SK-N-SH (cell line): ENCODE data around the gene PCNA. TPM values are rescaled to one million over a fixed set of nuclear protein-coding genes. Genes with fewer than 3 reads are reported as not detected.
A peak's percentile ranks its signal among the peaks of the same experiment; 100 is the strongest.

Source experiments
- CTCF ChIA-PET: fragments of 300-600, 350-600 bp; formaldehyde crosslinking; extraction: SDS; loops from one replicate; lab custom pipeline; 2021; lab: Yijun Ruan, JAX
- POLR2A ChIA-PET: fragments of 350-600 bp; sonication (Branson Sonifier 250); formaldehyde crosslinking; extraction: SDS; loops from one replicate; lab custom pipeline; 2020; ENCODE audit warnings: antibody characterized with exemption, inconsistent platforms; lab: Yijun Ruan, JAX
- DNase-seq: peaks from one replicate; pipeline ENCODE4 v3.0.0; 2012
- H2AFZ ChIP-seq: fragments of 200-600 bp; sonication (generic); 2 replicates; pipeline ENCODE4 v1.8.1; 2016; ENCODE audit warnings: antibody characterized with exemption, mild to moderate bottlenecking, low read depth
- H3F3A ChIP-seq: fragments of 200-600 bp; sonication (generic); replicated peaks from 2 replicates; pipeline ENCODE3; 2016; ENCODE audit warnings: antibody characterized with exemption, mild to moderate bottlenecking; ENCODE audit not compliant: insufficient read depth
- H3K27ac ChIP-seq, 2 experiments: fragments of 200-500 bp in 1 of 2; fragments of 200-600 bp in 1 of 2; sonication (Bioruptor generic) in 1 of 2; sonication (generic), shearing (Covaris generic) in 1 of 2; 2 replicates each; pipeline versions ENCODE4 v1.5.1 to v1.6.1; 2014 to 2016; ENCODE audit warnings: low read depth in 2 of 2, inconsistent platforms in 1 of 2, low read length in 1 of 2, mild to moderate bottlenecking in 1 of 2, mixed read lengths in 1 of 2
- H3K27me3 ChIP-seq: fragments of 200-600 bp; sonication (generic), shearing (Covaris generic); 2 replicates; pipeline ENCODE4 v1.6.1; 2016; ENCODE audit warnings: mixed run types; ENCODE audit not compliant: insufficient read depth
- H3K36me3 ChIP-seq, 2 experiments: fragments of 200-500 bp in 1 of 2; fragments of 200-600 bp in 1 of 2; sonication (Bioruptor generic) in 1 of 2; sonication (generic) in 1 of 2; replicated peaks in 1 of 2; 2 replicates each; pipeline versions ENCODE3 to v1.5.1; 2014 to 2016; ENCODE audit warnings: low read length in 1 of 2, mild to moderate bottlenecking in 1 of 2; ENCODE audit not compliant: insufficient read depth in 2 of 2, control insufficient read depth in 1 of 2
- H3K4me1 ChIP-seq, 2 experiments: fragments of 200-500 bp in 1 of 2; fragments of 200-600 bp in 1 of 2; sonication (Bioruptor generic) in 1 of 2; sonication (generic), shearing (Covaris generic) in 1 of 2; 2 replicates each; pipeline versions ENCODE4 v1.5.1 to v1.6.1; 2014 to 2016; ENCODE audit warnings: low read depth in 1 of 2, low read length in 1 of 2, mixed run types in 1 of 2; ENCODE audit not compliant: insufficient read depth in 2 of 2, control insufficient read depth in 1 of 2
- H3K4me2 ChIP-seq: fragments of 200-600 bp; sonication (generic), shearing (Covaris generic); 2 replicates; pipeline ENCODE4 v1.6.1; 2017; ENCODE audit warnings: mixed run types
- H3K4me3 ChIP-seq, 2 experiments: fragments of 200-500 bp in 1 of 2; fragments of 200-600 bp in 1 of 2; sonication (Bioruptor generic) in 1 of 2; sonication (generic), shearing (Covaris generic) in 1 of 2; 2 replicates each; pipeline versions ENCODE4 v1.5.1 to v1.8.1; 2014 to 2016; ENCODE audit warnings: low read depth in 2 of 2, inconsistent platforms in 1 of 2, low read length in 1 of 2, mild to moderate bottlenecking in 1 of 2, mixed read lengths in 1 of 2, moderate library complexity in 1 of 2
- H3K79me2 ChIP-seq: fragments of 200-600 bp; sonication (generic); 2 replicates; pipeline ENCODE4 v1.8.1; 2017; ENCODE audit warnings: mild to moderate bottlenecking; ENCODE audit not compliant: insufficient read depth
- H3K9ac ChIP-seq: fragments of 200-600 bp; sonication (generic); 2 replicates; pipeline ENCODE4 v1.6.1; 2017; ENCODE audit warnings: mixed run types
- H3K9me2 ChIP-seq: fragments of 200-600 bp; sonication (generic); 2 replicates; pipeline ENCODE4 v1.6.1; 2017; ENCODE audit warnings: mixed run types
- H3K9me3 ChIP-seq: fragments of 200-600 bp; sonication (generic); 2 replicates; pipeline ENCODE4 v1.6.1; 2017; ENCODE audit warnings: mixed run types, mild to moderate bottlenecking, moderate library complexity
- H4K20me1 ChIP-seq: fragments of 200-600 bp; sonication (generic); 2 replicates; pipeline ENCODE4 v1.6.1; 2017; ENCODE audit warnings: mild to moderate bottlenecking, mixed run types; ENCODE audit not compliant: insufficient read depth
- CHD2 ChIP-seq: fragments of 150-350 bp; IDR thresholded peaks from 2 replicates; pipeline ENCODE4 v1.6.1; 2018; ENCODE audit warnings: low read length; ENCODE audit not compliant: partially characterized antibody
- EP300 ChIP-seq, 2 experiments: IDR thresholded peaks; 2 replicates each; pipeline versions ENCODE4 v1.4.0 to v1.6.1; 2012; ENCODE audit warnings: borderline replicate concordance in 1 of 2, low read depth in 1 of 2, low read length in 1 of 2
- FOSL2 ChIP-seq: IDR thresholded peaks from 2 replicates; pipeline ENCODE4 v1.4.0; 2012; ENCODE audit warnings: low read depth, mild to moderate bottlenecking, moderate library complexity, borderline replicate concordance
- FOXJ3 ChIP-seq: sonication (generic); formaldehyde crosslinking; IDR thresholded peaks from 2 replicates; pipeline ENCODE4 v1.5.1; 2020; ENCODE audit warnings: mild to moderate bottlenecking, missing genetic modification reagents
- FOXM1 ChIP-seq: IDR thresholded peaks from 2 replicates; pipeline ENCODE4 v1.4.0; 2012; ENCODE audit warnings: low read depth, mild to moderate bottlenecking
- GATA2 ChIP-seq: sonication (generic); formaldehyde crosslinking; IDR thresholded peaks from 2 replicates; pipeline ENCODE4 v1.5.0; 2020; ENCODE audit warnings: mild to moderate bottlenecking, missing genetic modification reagents
- JUND ChIP-seq: IDR thresholded peaks from 2 replicates; pipeline ENCODE4 v1.4.0; 2012
- MEF2A ChIP-seq: IDR thresholded peaks from 2 replicates; pipeline ENCODE4 v1.4.0; 2012; ENCODE audit warnings: low read depth, borderline replicate concordance
- NFIC ChIP-seq: IDR thresholded peaks from 2 replicates; pipeline ENCODE4 v1.4.0; 2012; ENCODE audit warnings: borderline replicate concordance
- NRF1 ChIP-seq: IDR thresholded peaks from 2 replicates; pipeline ENCODE4 v1.6.1; 2012; ENCODE audit warnings: low read depth, mild to moderate bottlenecking, low read length
- POLR2AphosphoS5 ChIP-seq: IDR thresholded peaks from 2 replicates; pipeline ENCODE4 v1.6.1; 2012; ENCODE audit warnings: low read depth, low read length
- RFX5 ChIP-seq: IDR thresholded peaks from 2 replicates; pipeline ENCODE4 v1.6.1; 2012; ENCODE audit warnings: mild to moderate bottlenecking, improper control_type of control experiment, low read length
- SIN3A ChIP-seq: IDR thresholded peaks from 2 replicates; pipeline ENCODE4 v1.6.1; 2012; ENCODE audit warnings: low read depth, mild to moderate bottlenecking, low read length, moderate library complexity, borderline replicate concordance
- SMC3 ChIP-seq: IDR thresholded peaks from 2 replicates; pipeline ENCODE4 v1.6.1; 2012; ENCODE audit warnings: low read depth, low read length, improper control_type of control experiment
- TCF12 ChIP-seq: IDR thresholded peaks from 2 replicates; pipeline ENCODE4 v1.4.0; 2012
- TEAD4 ChIP-seq: IDR thresholded peaks from 2 replicates; pipeline ENCODE4 v1.4.0; 2012; ENCODE audit warnings: mild to moderate bottlenecking, borderline replicate concordance; ENCODE audit not compliant: insufficient read depth
- YY1 ChIP-seq: IDR thresholded peaks from 2 replicates; pipeline ENCODE4 v1.4.0; 2012; ENCODE audit warnings: low read depth, mild to moderate bottlenecking
- WGBS: methylation state at CpG from one replicate; pipeline ENCODE4 v1.1.6; 2017; ENCODE audit warnings: low lambda C conversion rate; 5-methylcytosine and 5-hydroxymethylcytosine counted together
- polyA plus RNA-seq, 3 experiments: library from polyadenylated mRNA; depleted of rRNA; stranded (reverse); fragments of >200 nt; gene quantifications; 2 replicates each; pipeline ENCODE4 v1.2.3, GENCODE V29; 2012
- TF ChIP-seq, protein P1 (sequence below): fragments of 200-600 bp; sonication (generic); IDR thresholded peaks from 2 replicates; pipeline ENCODE4 v1.6.1; 2017; ENCODE audit warnings: antibody characterized with exemption, mild to moderate bottlenecking, moderate library complexity
- TF ChIP-seq, protein P2 (sequence below): fragments of 150-350 bp; IDR thresholded peaks from 2 replicates; pipeline ENCODE4 v1.6.1; 2016; ENCODE audit warnings: mild to moderate bottlenecking, low read depth, low read length
- TF ChIP-seq, protein P3 (sequence below): fragments of 150-350 bp; IDR thresholded peaks from 2 replicates; pipeline ENCODE4 v1.6.1; 2017; ENCODE audit warnings: antibody characterized with exemption, low read length, low read depth, borderline replicate concordance

The PCNA gene
- polyA plus RNA-seq, 1 of the 3 experiments (the other 2 are of a cell fraction) = 185 TPM

DNA sequence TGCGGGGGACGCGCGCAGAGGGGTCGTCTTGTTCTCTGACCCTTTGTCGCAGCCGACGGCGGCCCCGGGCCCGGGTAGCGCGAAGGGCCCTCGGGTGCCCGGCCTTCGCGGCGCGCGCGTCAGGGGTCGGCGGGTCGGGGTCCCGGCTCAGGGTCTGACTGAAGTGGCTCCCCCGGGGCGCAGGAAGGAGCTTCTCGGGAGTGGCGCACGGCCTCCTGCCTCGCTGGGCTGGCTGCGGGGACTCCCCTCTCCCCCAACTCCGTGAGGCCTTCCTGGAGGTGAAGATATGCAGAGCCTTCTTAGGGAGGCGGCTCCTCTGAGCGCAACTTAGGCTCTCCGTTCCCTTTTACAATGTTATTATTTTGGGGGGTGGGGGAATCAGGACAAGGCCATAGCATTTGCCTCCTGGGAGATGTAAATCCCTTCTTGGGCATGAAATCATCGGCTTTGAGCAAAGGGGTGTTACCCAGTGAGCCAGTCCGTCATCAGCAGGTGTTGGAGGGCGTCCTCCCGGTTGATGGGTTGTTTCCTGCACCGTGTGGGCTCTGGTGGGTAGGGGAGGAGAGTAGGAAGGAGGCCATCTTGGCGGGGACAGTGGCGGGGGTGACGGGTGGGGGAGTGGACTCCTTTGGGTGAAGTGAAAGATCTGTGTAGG is 7.6 kb upstream of the PCNA start:
- H3K36me3 ChIP-seq = no peaks in the 10 kb centered on the region
- peak overlapping the region; percentile 70 to 80 for H3K27ac ChIP-seq

DNA sequence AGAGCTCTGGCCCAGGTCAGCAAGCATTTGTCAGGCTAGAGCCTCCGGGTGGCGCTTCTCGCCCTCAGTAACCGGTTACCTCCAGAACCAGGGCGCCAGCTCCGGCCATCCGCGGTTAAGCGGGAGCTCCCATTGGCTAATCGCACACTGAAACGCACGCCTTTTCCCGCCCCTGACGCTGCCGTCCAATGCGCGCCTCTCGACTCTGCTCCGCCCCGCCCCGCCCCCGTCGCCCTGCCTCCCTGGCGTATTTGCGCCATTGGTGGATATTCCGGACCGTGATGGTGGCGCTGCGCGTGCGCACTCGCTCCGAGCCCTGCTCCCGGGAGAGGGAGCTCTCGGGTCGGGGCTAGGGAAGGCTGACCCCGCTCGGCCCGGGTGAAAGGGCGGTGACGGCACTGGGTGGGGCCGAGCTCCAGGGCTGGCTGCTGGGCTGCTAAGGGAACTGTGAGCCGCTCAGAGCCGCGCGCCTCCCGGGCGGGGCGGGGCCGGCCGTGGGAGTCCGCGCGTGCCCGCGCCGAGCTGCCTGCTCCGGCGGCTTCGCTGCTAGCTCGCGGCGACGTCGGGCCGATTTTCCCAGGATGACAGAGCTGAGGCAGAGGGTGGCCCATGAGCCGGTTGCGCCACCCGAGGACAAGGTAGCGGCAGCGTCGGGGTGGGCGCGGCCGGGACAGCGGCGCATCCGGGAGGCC is 6.9 kb upstream of the PCNA start, which contains the start of gene CDS2:
CDS2 (plus strand) TSS at position 497 of the 692 bp plus-strand sequence; CDS start at position 582, 85 bp downstream.
- Histone ChIP-seq H2AFZ (peak within 1 kb of the TSS; percentile 92), H3K9ac (peak within 1 kb of the TSS; percentile 83), H3K27me3 (no peaks in the 10 kb centered on the region), H3F3A (peaks cover 3% of the 10 kb centered on the region), H3K36me3 (no peaks in the 10 kb centered on the region), H3K9me2 (no peaks in the 10 kb centered on the region), H3K79me2 (peaks cover 46% of the 10 kb centered on the region), H3K4me1 (peaks cover 4 to 7% of the 10 kb centered on the region in 2 experiments; a peak in 1 of 4 replicates), H3K9me3 (no peaks in the 10 kb centered on the region), H3K4me3 (peak within 1 kb of the TSS; percentile 78 to 79), H4K20me1 (peaks cover 8% of the 10 kb centered on the region; the same call in 1 of the 2 replicates), H3K4me2 (peak within 1 kb of the TSS; percentile 74), H3K27ac (peak within 1 kb of the TSS; percentile 70 to 83)
- 0% methylated on average over 18 of the region's 78 CpGs for WGBS
- POLR2A ChIA-PET = interaction anchor here (0.7 to 2.1 kb wide), 5 partner anchors 9 to 1688 kb away, joined by 3 to 11 read pairs (median 3); partner anchors contain the start of gene SHLD1
- DNase-seq = peak; percentile 99
- CTCF ChIA-PET = interaction anchor here (0.5 to 4.8 kb wide), 31 partner anchors 11 to 1042 kb away, joined by 3 to 115 read pairs (median 4); partner anchors contain the start of gene PROKR2
- TF ChIP-seq SMC3 = peak; percentile 72
- no peak for TF ChIP-seq JUND
- no peak for TF ChIP-seq FOSL2
- no peak for TF ChIP-seq TCF12
- TF ChIP-seq, protein P1, sequence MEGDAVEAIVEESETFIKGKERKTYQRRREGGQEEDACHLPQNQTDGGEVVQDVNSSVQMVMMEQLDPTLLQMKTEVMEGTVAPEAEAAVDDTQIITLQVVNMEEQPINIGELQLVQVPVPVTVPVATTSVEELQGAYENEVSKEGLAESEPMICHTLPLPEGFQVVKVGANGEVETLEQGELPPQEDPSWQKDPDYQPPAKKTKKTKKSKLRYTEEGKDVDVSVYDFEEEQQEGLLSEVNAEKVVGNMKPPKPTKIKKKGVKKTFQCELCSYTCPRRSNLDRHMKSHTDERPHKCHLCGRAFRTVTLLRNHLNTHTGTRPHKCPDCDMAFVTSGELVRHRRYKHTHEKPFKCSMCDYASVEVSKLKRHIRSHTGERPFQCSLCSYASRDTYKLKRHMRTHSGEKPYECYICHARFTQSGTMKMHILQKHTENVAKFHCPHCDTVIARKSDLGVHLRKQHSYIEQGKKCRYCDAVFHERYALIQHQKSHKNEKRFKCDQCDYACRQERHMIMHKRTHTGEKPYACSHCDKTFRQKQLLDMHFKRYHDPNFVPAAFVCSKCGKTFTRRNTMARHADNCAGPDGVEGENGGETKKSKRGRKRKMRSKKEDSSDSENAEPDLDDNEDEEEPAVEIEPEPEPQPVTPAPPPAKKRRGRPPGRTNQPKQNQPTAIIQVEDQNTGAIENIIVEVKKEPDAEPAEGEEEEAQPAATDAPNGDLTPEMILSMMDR = peak; percentile 64
- TF ChIP-seq RFX5 = peak; percentile 80
- no peak for TF ChIP-seq EP300 (IDR thresholded peaks at IDR 0.05; ENCODE audit: borderline replicate concordance in 1 of 2, low read depth in 1 of 2, low read length in 1 of 2)
- TF ChIP-seq MEF2A = no peak
- peak; percentile 69; the same call in 1 of the 2 replicates for TF ChIP-seq POLR2AphosphoS5
- TF ChIP-seq NFIC = no peak
- TF ChIP-seq CHD2 = no peak
- no peak for TF ChIP-seq FOXJ3 (CRISPR knock-in tag)
- TF ChIP-seq, protein P2, sequence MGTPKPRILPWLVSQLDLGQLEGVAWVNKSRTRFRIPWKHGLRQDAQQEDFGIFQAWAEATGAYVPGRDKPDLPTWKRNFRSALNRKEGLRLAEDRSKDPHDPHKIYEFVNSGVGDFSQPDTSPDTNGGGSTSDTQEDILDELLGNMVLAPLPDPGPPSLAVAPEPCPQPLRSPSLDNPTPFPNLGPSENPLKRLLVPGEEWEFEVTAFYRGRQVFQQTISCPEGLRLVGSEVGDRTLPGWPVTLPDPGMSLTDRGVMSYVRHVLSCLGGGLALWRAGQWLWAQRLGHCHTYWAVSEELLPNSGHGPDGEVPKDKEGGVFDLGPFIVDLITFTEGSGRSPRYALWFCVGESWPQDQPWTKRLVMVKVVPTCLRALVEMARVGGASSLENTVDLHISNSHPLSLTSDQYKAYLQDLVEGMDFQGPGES = no peak

More for the DNA sequence above, 7.6 kb upstream of the PCNA start:
- Histone ChIP-seq H3K9me3 (no peaks in the 10 kb centered on the region), H3K79me2 (peaks cover 52% of the 10 kb centered on the region), H3K4me1 (peaks cover 4 to 7% of the 10 kb centered on the region in 2 experiments; a peak in 2 of 4 replicates), H3K27me3 (no peaks in the 10 kb centered on the region), H2AFZ (peak overlapping the region; percentile 7; the same call in 1 of the 2 replicates), H4K20me1 (peaks cover 8% of the 10 kb centered on the region; the same call in 1 of the 2 replicates), H3K9me2 (no peaks in the 10 kb centered on the region), H3K4me3 (peak overlapping the region; percentile 78 to 79)
- ChIA-PET CTCF (interaction anchor here (0.5 to 4.8 kb wide), 22 partner anchors 10 to 1042 kb away, joined by 3 to 115 read pairs (median 4); partner anchors contain the start of gene PROKR2), POLR2A (interaction anchor here (1.2 to 2.1 kb wide), 2 partner anchors 65 to 623 kb away, joined by 3 to 11 read pairs; partner anchors contain the start of gene SHLD1)
- under 1% methylated on average over 16 of the region's 44 CpGs for WGBS
- DNase-seq = peak; percentile 70
- TF ChIP-seq, protein P3, sequence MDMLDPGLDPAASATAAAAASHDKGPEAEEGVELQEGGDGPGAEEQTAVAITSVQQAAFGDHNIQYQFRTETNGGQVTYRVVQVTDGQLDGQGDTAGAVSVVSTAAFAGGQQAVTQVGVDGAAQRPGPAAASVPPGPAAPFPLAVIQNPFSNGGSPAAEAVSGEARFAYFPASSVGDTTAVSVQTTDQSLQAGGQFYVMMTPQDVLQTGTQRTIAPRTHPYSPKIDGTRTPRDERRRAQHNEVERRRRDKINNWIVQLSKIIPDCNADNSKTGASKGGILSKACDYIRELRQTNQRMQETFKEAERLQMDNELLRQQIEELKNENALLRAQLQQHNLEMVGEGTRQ = no peak
- no peak for TF ChIP-seq GATA2 (CRISPR knock-in tag)
- 0 out of 2 replicates have a peak, but pooled peaks have one; percentile 18 for TF ChIP-seq SIN3A
- TF ChIP-seq FOSL2 = no peak
- TF ChIP-seq TEAD4 = no peak
- no peak for TF ChIP-seq NRF1
- TF ChIP-seq, protein P2 = no peak
- TF ChIP-seq POLR2AphosphoS5 = no peak
- TF ChIP-seq YY1 = peak; percentile 86
- TF ChIP-seq FOXJ3 (CRISPR knock-in tag) = no peak
- TF ChIP-seq FOXM1 = no peak
- TF ChIP-seq, all 33 proteins: peak for 2
- Histone ChIP-seq H3F3A (peaks cover 3% of the 10 kb centered on the region), H3K9ac (peak overlapping the region; percentile 83), H3K4me2 (peak overlapping the region; percentile 74)
